Measurements from ENCODE around the gene KAT2A.

KAT2A gene

GRCh38 chr17:42096360-42097111 is 24.6 kb downstream of the KAT2A start:
- DNase-seq (ENCODE audit: low read depth in 2 of 3, low spot score in 2 of 3): no peak

- no peak for DNase-seq (ENCODE audit: low read depth in 2 of 3, low spot score in 2 of 3)
These were observed 26.6 kb downstream of the KAT2A start for GRCh38 chr17:42094375-42095069.

GRCh38 chr17:42092939-42093338 is 28.2 kb downstream of the KAT2A start:
- no peak for DNase-seq (ENCODE audit: low read depth in 2 of 3, low spot score in 2 of 3)

- DNase-seq (ENCODE audit: low read depth in 2 of 3, low spot score in 2 of 3): no peak
These were observed 30.0 kb downstream of the KAT2A start for GRCh38 chr17:42090964-42091790.

- no peak for DNase-seq (ENCODE audit: low read depth in 2 of 3, low spot score in 2 of 3)
These were observed 32.4 kb downstream of the KAT2A start for GRCh38 chr17:42088736-42089135.

- DNase-seq (ENCODE audit: low read depth in 2 of 3, low spot score in 2 of 3): no peak
These were observed 33.1 kb downstream of the KAT2A start for GRCh38 chr17:42087736-42088705.

- no peak for DNase-seq (ENCODE audit: low read depth in 2 of 3, low spot score in 2 of 3)
These were observed 34.0 kb downstream of the KAT2A start for GRCh38 chr17:42087042-42087701.

- no peak for DNase-seq (ENCODE audit: low read depth in 2 of 3, low spot score in 2 of 3)
These were observed 39.5 kb downstream of the KAT2A start for GRCh38 chr17:42081516-42082129.

- DNase-seq (ENCODE audit: low read depth in 2 of 3, low spot score in 2 of 3): no peak
These were observed 41.6 kb downstream of the KAT2A start for GRCh38 chr17:42079541-42079940.

GRCh38 chr17:42078396-42079043 is 42.6 kb downstream of the KAT2A start:
- DNase-seq (ENCODE audit: low read depth in 2 of 3, low spot score in 2 of 3): no peak

GRCh38 chr17:42077755-42078154 is 43.4 kb downstream of the KAT2A start:
- no peak for DNase-seq (ENCODE audit: low read depth in 2 of 3, low spot score in 2 of 3)

- DNase-seq (ENCODE audit: low read depth in 2 of 3, low spot score in 2 of 3): no peak
These were observed 44.2 kb downstream of the KAT2A start for GRCh38 chr17:42076797-42077559.

GRCh38 chr17:42075789-42076188 is 45.4 kb downstream of the KAT2A start:
- DNase-seq (ENCODE audit: low read depth in 2 of 3, low spot score in 2 of 3): no peak

GRCh38 chr17:42072323-42073187 is 48.6 kb downstream of the KAT2A start:
- DNase-seq (ENCODE audit: low read depth in 2 of 3, low spot score in 2 of 3): no peak

GRCh38 chr17:42071810-42072209 is 49.4 kb downstream of the KAT2A start:
- DNase-seq (ENCODE audit: low read depth in 2 of 3, low spot score in 2 of 3): no peak

GRCh38 chr17:42068979-42069378 is 52.2 kb downstream of the KAT2A start:
- DNase-seq (ENCODE audit: low read depth in 2 of 3, low spot score in 2 of 3): no peak

GRCh38 chr17:42067371-42068091 is 53.6 kb downstream of the KAT2A start:
- DNase-seq (ENCODE audit: low read depth in 2 of 3, low spot score in 2 of 3): peak in 2 of 3 experiments; percentile 52 to 59
